Measurements from ENCODE around the gene GRB10. TPM values are rescaled to one million over a fixed set of nuclear protein-coding genes. Genes with fewer than 3 reads are reported as not detected.
A peak's percentile ranks its signal among the peaks of the same experiment; 100 is the strongest.

Gene GRB10
- total RNA-seq, 1 experiment from 2014 or later = 24.7 TPM

DNA sequence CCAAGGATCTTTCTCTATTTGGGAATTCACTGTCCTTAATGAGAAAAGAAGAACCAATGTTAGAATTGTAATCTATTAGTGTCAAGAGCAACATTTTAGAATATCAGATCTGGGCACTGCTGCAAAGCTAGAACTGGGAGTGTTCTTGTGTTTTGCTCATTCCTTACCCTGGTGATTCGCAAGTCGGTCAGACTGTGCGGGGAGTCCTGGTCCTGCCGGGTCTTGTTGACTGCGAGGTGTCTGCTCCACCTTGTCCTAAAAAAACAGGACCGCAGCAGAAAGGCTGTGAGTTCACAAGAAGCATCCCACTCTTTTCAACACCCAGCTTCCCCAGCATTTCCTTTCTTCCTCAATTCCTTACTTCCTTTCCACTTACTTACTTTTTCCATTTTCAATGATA is 79.0 kb downstream of the GRB10 start:
- no peak for DNase-seq (ENCODE audit: extremely low read depth, low read depth)

- DNase-seq (ENCODE audit: extremely low read depth, low read depth) = no peak
These were observed 83.6 kb downstream of the GRB10 start for GRCh38 chr7:50699143-50699542.

- no peak for DNase-seq (ENCODE audit: extremely low read depth, low read depth)
These were observed 84.9 kb downstream of the GRB10 start for GRCh38 chr7:50697748-50698147.

- DNase-seq (ENCODE audit: extremely low read depth, low read depth) = no peak
These were observed 85.7 kb downstream of the GRB10 start for GRCh38 chr7:50696810-50697582.

DNA sequence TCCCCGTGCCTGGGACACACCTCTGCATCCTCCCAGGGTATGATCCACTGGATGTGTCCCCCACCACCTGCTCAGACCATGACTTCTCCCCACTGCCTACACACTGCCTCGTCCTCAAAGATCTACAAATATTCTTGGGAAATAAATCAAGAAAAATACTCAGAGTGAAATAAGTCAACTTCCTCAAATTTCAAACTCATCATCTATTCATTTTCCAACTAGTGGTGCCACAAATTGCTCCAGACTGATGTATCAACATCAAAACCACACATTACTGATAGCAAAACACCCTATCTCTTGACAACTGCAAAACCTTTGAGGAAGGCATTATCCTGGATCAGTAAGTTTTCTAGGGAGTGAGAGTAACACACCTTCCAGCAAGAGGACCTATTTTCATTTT is 87.7 kb downstream of the GRB10 start:
- no peak for DNase-seq (ENCODE audit: extremely low read depth, low read depth)

DNA sequence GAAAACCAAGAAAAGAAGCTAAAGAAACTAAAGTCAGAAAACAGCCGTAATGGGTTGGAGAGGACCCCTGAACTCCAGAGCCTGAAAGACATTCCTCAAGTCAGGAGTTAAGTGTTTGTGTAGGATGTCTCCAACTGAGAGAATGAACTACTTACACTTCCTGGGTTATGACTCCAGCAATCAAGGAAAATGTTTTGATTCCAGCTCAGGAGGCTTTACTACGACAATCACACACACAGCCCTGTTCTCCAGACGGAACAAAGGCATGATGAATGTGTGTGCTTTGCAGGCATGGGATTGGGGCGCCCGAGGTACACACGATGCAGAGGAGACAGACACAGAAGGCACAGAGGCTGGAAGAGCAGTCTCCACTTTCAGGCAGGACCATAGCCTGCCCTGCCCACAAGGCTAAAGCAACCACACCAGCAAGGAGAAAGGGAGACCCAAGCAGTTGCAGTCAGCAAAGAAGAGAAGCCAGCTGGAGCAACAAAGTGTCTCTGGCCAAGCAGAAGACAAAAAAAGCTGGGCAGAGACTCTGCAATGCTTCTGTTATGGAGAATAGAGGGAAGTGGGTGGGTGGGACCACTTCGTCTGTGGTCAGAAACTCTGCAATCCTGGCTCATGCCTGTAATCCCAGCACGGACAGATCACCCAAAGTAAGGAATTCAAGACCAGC is 89.1 kb downstream of the GRB10 start:
- DNase-seq (ENCODE audit: extremely low read depth, low read depth) = no peak

DNA sequence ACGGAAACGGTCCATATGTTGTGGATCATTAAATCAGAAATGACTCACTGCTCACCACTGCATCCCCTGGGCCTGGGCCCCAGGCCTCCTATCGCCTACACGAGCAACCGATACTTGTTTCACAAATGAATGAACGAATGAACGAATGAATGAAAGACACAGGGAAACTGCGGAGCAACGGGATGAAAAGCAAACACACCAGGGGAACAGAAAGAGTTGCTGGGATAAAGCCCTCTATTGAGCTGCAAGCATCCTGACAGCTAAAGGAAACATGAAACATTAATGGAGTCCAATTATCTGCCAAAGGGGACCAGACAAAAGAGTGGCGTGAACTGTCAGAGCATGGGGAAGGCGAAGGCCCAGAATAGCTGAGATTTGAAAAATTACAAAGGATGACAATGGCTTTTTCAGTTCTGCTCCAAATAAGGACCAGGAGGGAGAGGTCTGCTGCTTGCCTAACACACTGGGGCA is 92.1 kb downstream of the GRB10 start:
- DNase-seq (ENCODE audit: extremely low read depth, low read depth) = no peak

GRCh38 chr7:50688226-50688590 is 94.5 kb downstream of the GRB10 start:
- DNase-seq (ENCODE audit: extremely low read depth, low read depth) = no peak

DNA sequence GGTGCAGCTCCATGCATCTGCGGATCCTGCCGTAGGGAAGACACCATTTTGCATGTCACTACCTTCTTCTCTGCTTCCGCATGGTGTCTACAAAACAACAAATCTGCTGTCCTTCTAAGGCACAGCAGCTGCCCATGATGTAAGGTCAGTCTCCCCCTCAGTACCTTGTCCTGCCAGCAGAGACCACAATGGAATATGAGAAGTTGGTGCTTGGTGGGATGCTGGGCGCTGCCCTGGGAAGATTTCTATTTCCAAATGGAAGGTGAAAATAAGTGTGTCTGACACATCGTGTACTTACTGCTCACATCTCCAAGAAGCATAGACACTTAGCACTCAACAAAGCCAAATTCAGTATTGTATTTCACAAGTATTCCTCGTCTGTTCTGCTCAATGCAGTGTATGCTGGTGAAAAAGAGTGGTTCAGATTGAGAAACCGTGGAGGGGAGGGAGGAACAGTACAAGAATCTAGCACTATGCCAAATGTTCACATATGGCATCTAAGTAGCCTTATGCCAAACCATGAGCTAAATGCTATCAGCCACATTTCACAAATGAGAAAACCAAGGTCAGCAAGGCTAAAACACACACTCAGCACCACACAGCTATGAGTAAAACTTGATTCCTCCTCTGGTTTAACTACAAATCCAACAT is 95.0 kb downstream of the GRB10 start:
- DNase-seq (ENCODE audit: extremely low read depth, low read depth) = no peak

GRCh38 chr7:50687096-50687495 is 95.6 kb downstream of the GRB10 start:
- no peak for DNase-seq (ENCODE audit: extremely low read depth, low read depth)

GRCh38 chr7:50685135-50686065 is 97.3 kb downstream of the GRB10 start:
- no peak for DNase-seq (ENCODE audit: extremely low read depth, low read depth)

GRCh38 chr7:50684713-50685075 is 98.0 kb downstream of the GRB10 start:
- no peak for DNase-seq (ENCODE audit: extremely low read depth, low read depth)

- no peak for DNase-seq (ENCODE audit: extremely low read depth, low read depth)
These were observed 98.5 kb downstream of the GRB10 start for GRCh38 chr7:50684011-50684712.

- no peak for DNase-seq (ENCODE audit: extremely low read depth, low read depth)
These were observed 100.1 kb downstream of the GRB10 start for GRCh38 chr7:50682573-50682972.

DNA sequence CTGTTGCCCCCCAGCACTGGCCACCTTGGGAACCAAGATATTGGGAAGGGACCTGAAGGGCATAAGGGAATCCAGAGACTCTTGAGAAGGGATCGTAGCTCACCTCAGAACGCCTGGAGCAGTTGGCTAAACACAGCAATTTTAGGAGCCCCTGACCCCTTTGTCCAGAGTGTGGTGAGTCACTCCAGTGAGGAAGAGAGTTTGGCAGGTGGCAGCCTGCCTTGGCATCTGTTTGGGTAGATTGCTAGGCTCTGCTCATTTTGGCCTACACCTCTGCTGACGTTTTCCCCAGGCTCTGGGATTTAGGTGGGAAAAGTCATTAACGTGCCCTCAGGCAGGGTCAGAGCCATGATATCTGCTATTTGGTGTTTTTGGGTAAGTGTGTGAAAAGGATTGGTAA is 100.6 kb downstream of the GRB10 start:
- no peak for DNase-seq (ENCODE audit: extremely low read depth, low read depth)

DNA sequence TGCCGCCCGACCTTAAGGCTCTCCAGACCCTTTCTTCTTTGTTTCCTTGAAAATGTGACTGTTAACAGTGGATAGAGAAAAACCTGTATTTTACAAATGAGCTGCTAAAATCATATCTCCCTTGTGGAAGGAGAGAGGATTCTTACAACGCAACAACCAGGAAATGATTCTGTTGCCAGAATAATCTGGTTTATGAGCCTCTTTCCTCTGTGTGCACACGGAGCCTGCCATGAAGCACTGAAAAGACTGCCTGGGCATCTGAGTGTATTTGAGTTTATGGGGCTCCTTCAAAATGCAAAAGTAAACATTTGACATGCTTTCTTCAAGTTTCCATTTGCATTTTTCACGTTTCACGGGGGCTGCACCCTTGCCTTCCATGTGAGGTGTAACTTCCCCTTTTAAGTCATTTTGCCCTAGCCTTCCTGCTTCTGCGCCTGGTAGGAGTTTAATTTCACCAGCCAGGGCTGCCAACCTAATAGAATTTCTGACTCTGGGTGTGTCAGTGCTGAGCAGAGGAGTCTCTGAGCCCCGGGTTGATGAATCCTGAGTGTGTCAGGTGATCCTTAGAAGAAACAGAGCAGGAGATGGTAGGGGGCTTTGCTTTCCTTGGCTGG is 101.2 kb downstream of the GRB10 start:
- DNase-seq (ENCODE audit: extremely low read depth, low read depth) = no peak

- DNase-seq (ENCODE audit: extremely low read depth, low read depth) = peak; percentile 4
These were observed 103.3 kb downstream of the GRB10 start for GRCh38 chr7:50679218-50680007.

DNA sequence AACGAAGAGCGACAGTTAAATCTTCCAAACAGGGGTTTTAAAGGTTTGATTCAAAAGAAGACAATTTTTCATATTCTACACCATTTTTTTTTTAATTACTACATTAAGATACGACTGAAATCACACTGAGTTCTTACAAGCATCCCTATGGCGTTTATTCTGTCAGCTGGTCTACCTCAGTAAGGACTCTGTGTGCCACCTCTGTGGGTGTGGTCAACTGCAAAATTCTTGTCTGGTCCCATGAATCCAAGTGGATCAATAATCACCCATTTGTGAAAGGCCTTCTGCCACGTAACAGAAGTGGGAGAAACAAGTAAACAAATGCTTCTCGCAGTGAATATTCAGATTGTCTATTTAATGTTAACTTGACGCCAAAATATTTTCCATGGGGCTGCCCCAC is 104.1 kb downstream of the GRB10 start:
- DNase-seq (ENCODE audit: extremely low read depth, low read depth) = no peak

- DNase-seq (ENCODE audit: extremely low read depth, low read depth) = no peak
These were observed 105.1 kb downstream of the GRB10 start for GRCh38 chr7:50677638-50677996.
